ENCODE results near the gene HIPK4.

- TF ChIP-seq RAD21 (conservative IDR thresholded peaks at IDR 0.05 in 1 of 2, IDR thresholded peaks at IDR 0.05 in 1 of 2) (no peak), HMGXB4 (CRISPR knock-in tag; IDR thresholded peaks at IDR 0.05; ENCODE audit: borderline replicate concordance) (no peak), CTCF (IDR thresholded peaks at IDR 0.05) (no peak), POLR2AphosphoS2 (conservative IDR thresholded peaks at IDR 0.05; ENCODE audit: low read length) (no peak), MAX (IDR thresholded peaks at IDR 0.05) (no peak), BHLHE40 (IDR thresholded peaks at IDR 0.05; ENCODE audit: low read depth, low read length) (no peak), KDM5A (IDR thresholded peaks at IDR 0.05) (no peak), JUN (IDR thresholded peaks at IDR 0.05) (no peak), EP300 (IDR thresholded peaks at IDR 0.05) (no peak), POLR2A (IDR thresholded peaks at IDR 0.05; ENCODE audit: low read length) (no peak), REST (IDR thresholded peaks at IDR 0.05) (no peak)
These were observed 9.6 kb downstream of the HIPK4 start for GRCh38 chr19:40380199-40381037.
